Pancreas (tissue), 10 donors: ENCODE results near the gene MYADML2. TPM values are rescaled to one million over a fixed set of nuclear protein-coding genes. Genes with fewer than 3 reads are reported as not detected.
A peak's percentile ranks its signal among the peaks of the same experiment; 100 is the strongest.

Source experiments
- ATAC-seq, 4 donors: fragments of 200-7000 bp; cut with Tn5 transposase; one replicate each; pipeline versions ENCODE4 v1.8.0 to v1.9.1; 2020; ENCODE audit warnings: mild to moderate bottlenecking in 4 of 4, moderate library complexity in 4 of 4
- DNase-seq, 6 donors: peaks; one replicate each; pipeline ENCODE4 v3.0.0-alpha.2; 2020
- FAIRE-seq: peaks from 2 replicates; lab custom pipeline; 2012; peaks lifted over from hg19 to GRCh38; lab: Jason Lieb, UNC
- H3K27ac ChIP-seq, 4 donors: fragments of 200-600 bp; sonication (generic); 1 replicate in 3 of 4; 2 replicates in 1 of 4; pipeline versions ENCODE4 v1.5.0 to v1.8.0; 2020
- H3K27me3 ChIP-seq, 4 donors: fragments of 200-600 bp; one replicate each; pipeline ENCODE4 v1.8.0; 2021
- H3K36me3 ChIP-seq, 3 donors: fragments of 200-600 bp; sonication (generic) in 1 of 3; one replicate each; pipeline versions ENCODE4 v1.5.0 to v1.8.0; 2020 to 2021
- H3K4me1 ChIP-seq, 3 donors: fragments of 200-600 bp; one replicate each; pipeline ENCODE4 v1.8.0; 2021
- H3K4me3 ChIP-seq, 4 donors: fragments of 200-600 bp; sonication (generic) in 2 of 4; one replicate each; pipeline versions ENCODE4 v1.5.0 to v1.8.0; 2020 to 2021
- H3K9me3 ChIP-seq, 4 donors: fragments of 200-600 bp; one replicate each; pipeline ENCODE4 v1.8.0; 2021
- WGBS, 2 donors: extraction: QIAGEN DNeasy Blood & Tissue Kit; methylation state at CpG; one replicate each; pipeline ENCODE4 v1.1.7; 2013; 5-methylcytosine and 5-hydroxymethylcytosine counted together
- intact Hi-C, 3 donors: fragments of 100-400 bp; cut with DNase I; formaldehyde crosslinking; loops; one replicate each; pipeline versions ENCODE4 v1.11.1 to v1.14.2; 2022
- polyA plus RNA-seq, 2 donors: library from polyadenylated mRNA; stranded (reverse); fragments of 200-250 nt; gene quantifications; one replicate each; pipeline ENCODE4 v1.2.3, GENCODE V29; 2013
- total RNA-seq, 6 donors: library from RNA; stranded (reverse); fragmentation: NEBNext Ultra II Directional in 4 of 6; extraction: Animal tissue kit (Norgen Biotek cat#: 25700) in 4 of 6; gene quantifications; one replicate each; pipeline versions ENCODE4 v1.2.1 to v1.2.4, GENCODE V29; 2021 to 2023
- TF ChIP-seq, protein P1 (sequence below), 4 donors: fragments of 200-600 bp; sonication (generic) in 3 of 4; IDR thresholded peaks; one replicate each; pipeline versions ENCODE4 v1.5.0 to v1.8.0; 2021; ENCODE audit warnings: antibody characterized with exemption in 4 of 4
- donor health status: healthy with polysubstance abuse.
- donor health status: DM: no; HTN: no; CAD: no; lungs with moderate emphysema.
- donor health status: DM: no; HTN: no; CAD: no.
- donor health status: control.
- donor health status: control.
- donor health status: Bipolar disorder and iron deficiency.
- donor health status: DM: yes; HTN: yes; CAD: no.
- donor health status: DM: no; HTN: no; CAD: no.
- donor health status: DM: no; HTN: no; CAD: no.
- donor health status: DM: yes; HTN: yes; CAD: no.

MYADML2 gene
- total and polyA plus RNA-seq, 8 donors = not detected

DNA sequence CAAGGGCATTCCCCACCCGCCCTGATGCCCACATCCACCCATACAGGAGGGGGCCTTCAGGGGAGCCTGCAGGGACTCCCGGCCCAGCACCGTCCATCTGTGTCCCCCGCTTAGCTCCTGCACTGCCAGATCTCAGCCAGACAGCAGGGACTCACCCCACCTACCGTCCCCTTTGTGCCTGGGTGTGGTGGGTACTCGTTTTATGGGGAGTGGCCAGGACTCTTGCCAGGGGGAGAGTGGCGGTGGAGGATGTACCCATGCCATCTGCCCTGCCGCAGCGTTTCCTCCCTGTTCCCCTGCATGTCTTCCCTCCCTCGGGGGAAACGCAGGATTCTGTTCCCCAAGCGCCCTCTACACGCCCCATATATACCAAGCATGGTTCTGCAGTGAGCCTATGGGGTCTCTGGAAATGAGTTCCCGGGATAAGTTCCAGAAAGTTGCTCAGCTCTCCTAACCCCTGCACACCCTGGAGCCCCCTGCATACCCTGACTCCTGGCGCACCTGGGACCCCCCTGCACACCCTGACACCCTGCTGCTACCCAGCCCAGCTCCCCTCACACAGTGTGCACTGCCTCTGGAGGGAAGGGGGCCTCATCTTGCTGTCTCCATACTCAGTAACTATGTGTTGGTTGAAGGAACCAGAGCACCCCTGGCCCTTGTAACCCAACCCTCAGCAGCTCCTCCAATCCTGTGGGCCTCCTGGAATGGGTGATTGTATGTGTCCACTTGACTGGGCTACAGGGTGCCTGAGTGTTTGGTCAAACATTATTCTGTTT, 15.3 kb downstream of the MYADML2 start:
- intact Hi-C loops = no loop called here
- Histone ChIP-seq H3K27ac (no peak overlapping the region), H3K36me3 (no peaks in the 10 kb centered on the region), H3K4me3 (no peak overlapping the region), H3K4me1 (peaks cover 0 to 9% (median 3%) of the 10 kb centered on the region in 3 donors), H3K9me3 (no peaks in the 10 kb centered on the region), H3K27me3 (no peaks in the 10 kb centered on the region)
- 38 to 44% methylated on average over 15 of the region's 15 CpGs for WGBS, 2 donors
- TF ChIP-seq, protein P1, sequence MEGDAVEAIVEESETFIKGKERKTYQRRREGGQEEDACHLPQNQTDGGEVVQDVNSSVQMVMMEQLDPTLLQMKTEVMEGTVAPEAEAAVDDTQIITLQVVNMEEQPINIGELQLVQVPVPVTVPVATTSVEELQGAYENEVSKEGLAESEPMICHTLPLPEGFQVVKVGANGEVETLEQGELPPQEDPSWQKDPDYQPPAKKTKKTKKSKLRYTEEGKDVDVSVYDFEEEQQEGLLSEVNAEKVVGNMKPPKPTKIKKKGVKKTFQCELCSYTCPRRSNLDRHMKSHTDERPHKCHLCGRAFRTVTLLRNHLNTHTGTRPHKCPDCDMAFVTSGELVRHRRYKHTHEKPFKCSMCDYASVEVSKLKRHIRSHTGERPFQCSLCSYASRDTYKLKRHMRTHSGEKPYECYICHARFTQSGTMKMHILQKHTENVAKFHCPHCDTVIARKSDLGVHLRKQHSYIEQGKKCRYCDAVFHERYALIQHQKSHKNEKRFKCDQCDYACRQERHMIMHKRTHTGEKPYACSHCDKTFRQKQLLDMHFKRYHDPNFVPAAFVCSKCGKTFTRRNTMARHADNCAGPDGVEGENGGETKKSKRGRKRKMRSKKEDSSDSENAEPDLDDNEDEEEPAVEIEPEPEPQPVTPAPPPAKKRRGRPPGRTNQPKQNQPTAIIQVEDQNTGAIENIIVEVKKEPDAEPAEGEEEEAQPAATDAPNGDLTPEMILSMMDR (IDR thresholded peaks at IDR 0.05) = no peak
- DNase-seq (peak in 3 of 6 donors; percentile 7 to 46 (median 34)), FAIRE-seq (no peak), ATAC-seq (no peak)

DNA sequence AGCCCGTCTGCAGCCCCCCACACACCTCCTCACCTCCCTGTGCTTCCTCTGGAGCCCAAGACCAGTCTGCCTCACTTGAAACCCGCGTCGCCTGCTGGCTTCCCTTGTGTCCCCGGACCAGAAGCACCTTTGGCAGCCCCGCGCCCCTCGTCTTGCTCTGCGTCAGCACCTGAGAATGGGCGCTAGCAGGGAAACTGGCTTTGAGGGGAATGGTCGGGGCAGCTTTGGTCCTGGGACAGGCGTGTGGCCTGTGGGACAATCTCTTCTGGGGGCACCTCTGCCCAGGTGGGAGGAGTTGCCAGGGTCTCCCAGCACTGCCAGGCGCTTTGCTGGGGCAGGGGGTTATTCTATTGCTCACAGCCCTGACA, 15.9 kb downstream of the MYADML2 start:
- ATAC-seq (no peak), FAIRE-seq (no peak), DNase-seq (peak in 2 of 6 donors; percentile 33 to 76)
- Histone ChIP-seq H3K27me3 (no peaks in the 10 kb centered on the region), H3K4me1 (peaks cover 0 to 9% (median 3%) of the 10 kb centered on the region in 3 donors), H3K27ac (no peak overlapping the region), H3K36me3 (no peaks in the 10 kb centered on the region), H3K4me3 (no peak overlapping the region), H3K9me3 (no peaks in the 10 kb centered on the region)
- TF ChIP-seq, protein P1 (IDR thresholded peaks at IDR 0.05) = no peak
- intact Hi-C loops = no loop called here
- WGBS, 2 donors = 66 to 70% methylated on average over 13 of the region's 13 CpGs

DNA sequence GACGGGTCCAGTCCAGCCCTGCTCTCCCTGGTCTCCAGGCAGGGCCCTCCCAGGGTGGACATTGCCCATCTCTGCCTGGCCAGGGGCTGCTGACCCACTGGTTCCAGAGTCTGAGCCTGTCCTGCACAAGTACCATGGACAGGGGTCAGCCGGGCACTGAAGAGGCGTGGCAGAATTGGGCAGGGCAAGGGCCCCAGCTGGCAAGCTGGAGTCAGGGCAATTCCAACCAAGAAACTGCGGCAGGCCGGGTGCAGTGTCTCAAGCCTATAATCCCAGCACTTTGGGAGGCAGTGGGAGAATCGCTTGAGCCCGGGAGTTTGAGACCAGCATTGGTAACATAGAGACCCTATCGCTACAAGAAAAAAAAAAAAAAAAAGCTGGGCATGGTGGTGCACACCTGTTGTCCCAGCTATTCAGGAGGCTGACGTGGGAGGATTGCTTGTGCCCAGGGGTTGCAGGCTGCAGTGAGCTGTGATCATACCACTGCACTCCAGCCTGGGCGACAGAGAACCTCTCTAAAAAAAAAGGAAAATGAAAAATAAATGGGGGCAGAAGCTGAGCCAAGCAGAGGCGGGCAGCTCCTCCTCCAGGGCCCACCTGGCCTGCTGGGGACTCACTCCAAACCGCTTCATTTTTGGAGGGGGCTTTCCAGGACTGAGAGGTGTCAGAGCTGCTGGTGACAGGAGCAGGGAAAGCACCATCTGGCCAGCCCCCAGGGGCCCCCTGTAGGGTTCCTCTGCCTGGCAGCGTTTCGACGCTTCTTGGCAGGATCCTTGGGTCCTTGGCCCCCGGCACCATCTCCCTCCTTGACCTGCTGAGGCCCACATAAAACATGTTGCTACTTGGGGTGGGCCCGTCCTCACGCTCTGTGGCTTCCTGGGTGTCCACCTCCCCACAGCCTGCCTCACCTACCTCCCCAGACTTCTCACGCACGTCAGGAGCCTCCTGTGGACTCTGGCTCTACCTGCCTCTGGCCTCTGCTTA, 16.6 kb downstream of the MYADML2 start:
- Histone ChIP-seq H3K4me3 (no peak overlapping the region), H3K27ac (no peak overlapping the region), H3K36me3 (no peaks in the 10 kb centered on the region), H3K4me1 (peaks cover 1 to 9% (median 2%) of the 10 kb centered on the region in 3 donors), H3K9me3 (no peaks in the 10 kb centered on the region), H3K27me3 (no peaks in the 10 kb centered on the region)
- DNase-seq (peak in 4 of 6 donors; percentile 5 to 61 (median 44)), ATAC-seq (no peak), FAIRE-seq (no peak)
- TF ChIP-seq, protein P1 (IDR thresholded peaks at IDR 0.05) = no peak
- intact Hi-C loops = no loop called here
- 72 to 75% methylated on average over 20 of the region's 20 CpGs for WGBS, 2 donors

DNA sequence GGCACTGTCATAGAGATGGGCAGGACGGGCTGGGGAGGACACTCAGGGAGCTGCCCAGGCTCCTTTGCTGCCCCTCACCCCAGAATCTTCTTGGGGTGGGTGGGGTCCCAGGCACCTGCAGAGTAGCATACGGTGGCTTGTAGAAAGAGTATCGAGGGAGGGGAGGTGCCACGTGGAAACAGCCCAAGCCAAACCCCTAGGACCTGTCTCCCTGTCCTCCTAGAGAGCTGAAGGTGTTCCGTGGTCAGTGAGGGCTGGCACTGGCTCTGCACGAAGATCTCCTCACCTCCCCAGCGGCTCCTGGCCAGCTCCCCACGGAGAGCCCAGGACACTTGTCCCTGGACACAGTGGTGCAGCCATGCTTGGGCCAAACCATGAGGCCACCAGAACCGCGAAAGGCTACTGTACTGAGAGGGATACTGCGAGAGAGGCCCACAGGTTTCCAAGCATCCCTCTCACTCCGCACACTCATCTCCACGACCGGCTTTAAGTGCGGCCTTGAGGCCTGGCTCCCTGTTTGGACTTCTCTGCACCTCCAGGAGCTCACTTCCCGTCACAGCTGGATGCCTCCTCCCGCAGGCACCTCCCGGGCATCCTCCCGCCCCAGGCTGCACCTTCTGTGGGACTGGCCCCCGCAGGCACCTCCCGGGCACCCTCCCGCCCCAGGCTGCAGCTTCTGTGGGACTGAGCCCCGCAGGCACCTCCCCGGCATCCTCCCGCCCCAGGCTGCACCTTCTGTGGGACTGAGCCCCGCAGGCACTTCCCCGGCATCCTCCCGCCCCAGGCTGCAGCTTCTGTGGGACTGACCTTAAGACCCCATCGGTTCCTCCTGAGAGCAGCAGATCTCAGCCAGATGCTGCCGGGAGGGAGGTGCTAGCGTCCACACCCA, 17.5 kb downstream of the MYADML2 start:
- ATAC-seq (no peak), DNase-seq (peak in 3 of 6 donors; percentile 43 to 77 (median 58)), FAIRE-seq (no peak)
- Histone ChIP-seq H3K4me3 (no peak overlapping the region), H3K36me3 (no peaks in the 10 kb centered on the region), H3K27me3 (no peaks in the 10 kb centered on the region), H3K4me1 (peaks cover 8 to 19% (median 11%) of the 10 kb centered on the region in 3 donors), H3K27ac (no peak overlapping the region), H3K9me3 (no peaks in the 10 kb centered on the region)
- 90 to 92% methylated on average over 31 of the region's 31 CpGs for WGBS, 2 donors
- intact Hi-C loops = no loop called here
- TF ChIP-seq, protein P1 (IDR thresholded peaks at IDR 0.05) = no peak
